ENCODE measurements around the gene BTN3A1.

DNA sequence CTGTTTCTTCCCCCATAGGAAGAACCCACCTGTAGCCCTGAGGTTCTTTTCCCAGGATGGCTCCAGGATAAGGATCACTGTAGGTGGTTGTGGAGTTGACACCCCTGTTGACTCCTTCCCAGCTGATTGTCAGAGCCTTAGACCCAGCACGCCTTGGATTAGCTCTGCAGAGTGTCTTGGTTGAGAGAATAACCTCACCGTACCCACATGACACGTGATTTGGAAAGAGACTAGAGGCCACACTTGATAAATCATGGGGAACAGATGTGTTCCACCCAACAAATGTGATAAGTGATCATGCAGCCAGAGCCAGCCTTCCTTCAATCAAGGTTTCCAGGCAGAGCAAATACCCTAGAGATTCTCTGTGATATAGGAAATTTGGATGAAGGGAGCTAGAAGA is 12.2 kb downstream of the BTN3A1 start:
- TF ChIP-seq, protein P1, sequence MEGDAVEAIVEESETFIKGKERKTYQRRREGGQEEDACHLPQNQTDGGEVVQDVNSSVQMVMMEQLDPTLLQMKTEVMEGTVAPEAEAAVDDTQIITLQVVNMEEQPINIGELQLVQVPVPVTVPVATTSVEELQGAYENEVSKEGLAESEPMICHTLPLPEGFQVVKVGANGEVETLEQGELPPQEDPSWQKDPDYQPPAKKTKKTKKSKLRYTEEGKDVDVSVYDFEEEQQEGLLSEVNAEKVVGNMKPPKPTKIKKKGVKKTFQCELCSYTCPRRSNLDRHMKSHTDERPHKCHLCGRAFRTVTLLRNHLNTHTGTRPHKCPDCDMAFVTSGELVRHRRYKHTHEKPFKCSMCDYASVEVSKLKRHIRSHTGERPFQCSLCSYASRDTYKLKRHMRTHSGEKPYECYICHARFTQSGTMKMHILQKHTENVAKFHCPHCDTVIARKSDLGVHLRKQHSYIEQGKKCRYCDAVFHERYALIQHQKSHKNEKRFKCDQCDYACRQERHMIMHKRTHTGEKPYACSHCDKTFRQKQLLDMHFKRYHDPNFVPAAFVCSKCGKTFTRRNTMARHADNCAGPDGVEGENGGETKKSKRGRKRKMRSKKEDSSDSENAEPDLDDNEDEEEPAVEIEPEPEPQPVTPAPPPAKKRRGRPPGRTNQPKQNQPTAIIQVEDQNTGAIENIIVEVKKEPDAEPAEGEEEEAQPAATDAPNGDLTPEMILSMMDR (IDR thresholded peaks at IDR 0.05): no peak
- no peak for TF ChIP-seq POLR2A (IDR thresholded peaks at IDR 0.05)
